GM06990 (cell line): ENCODE data around the gene ZNF573.
"Not testable (repeated sequence)": the region's sequence is repeated elsewhere in the genome, so short reads cannot be mapped to it uniquely, and the experiment has no call there.

Experiments used
- DNase-seq: peaks from one replicate; pipeline ENCODE4 v3.0.0-alpha.2; 2011; ENCODE audit not compliant: insufficient read length; ENCODE audit errors: extremely low read depth
- H3K27me3 ChIP-seq: replicated peaks from 2 replicates; pipeline ENCODE4 v1.6.0; 2011; ENCODE audit warnings: low read length; ENCODE audit not compliant: control insufficient read depth, insufficient read depth
- H3K36me3 ChIP-seq: 2 replicates; pipeline ENCODE4 v1.5.1; 2011; ENCODE audit warnings: low read length; ENCODE audit not compliant: control insufficient read depth, insufficient read depth
- H3K4me3 ChIP-seq: replicated peaks from 2 replicates; pipeline ENCODE4 v1.5.1; 2011; ENCODE audit warnings: low read depth, mild to moderate bottlenecking, control low read depth, low read length
- TF ChIP-seq, protein P1 (sequence below): IDR thresholded peaks from 2 replicates; pipeline ENCODE4 v1.5.1; 2011; ENCODE audit warnings: low read length, control low read depth, mild to moderate bottlenecking, inconsistent platforms; ENCODE audit not compliant: insufficient read depth, poor library complexity, severe bottlenecking

The ZNF573 gene

DNA sequence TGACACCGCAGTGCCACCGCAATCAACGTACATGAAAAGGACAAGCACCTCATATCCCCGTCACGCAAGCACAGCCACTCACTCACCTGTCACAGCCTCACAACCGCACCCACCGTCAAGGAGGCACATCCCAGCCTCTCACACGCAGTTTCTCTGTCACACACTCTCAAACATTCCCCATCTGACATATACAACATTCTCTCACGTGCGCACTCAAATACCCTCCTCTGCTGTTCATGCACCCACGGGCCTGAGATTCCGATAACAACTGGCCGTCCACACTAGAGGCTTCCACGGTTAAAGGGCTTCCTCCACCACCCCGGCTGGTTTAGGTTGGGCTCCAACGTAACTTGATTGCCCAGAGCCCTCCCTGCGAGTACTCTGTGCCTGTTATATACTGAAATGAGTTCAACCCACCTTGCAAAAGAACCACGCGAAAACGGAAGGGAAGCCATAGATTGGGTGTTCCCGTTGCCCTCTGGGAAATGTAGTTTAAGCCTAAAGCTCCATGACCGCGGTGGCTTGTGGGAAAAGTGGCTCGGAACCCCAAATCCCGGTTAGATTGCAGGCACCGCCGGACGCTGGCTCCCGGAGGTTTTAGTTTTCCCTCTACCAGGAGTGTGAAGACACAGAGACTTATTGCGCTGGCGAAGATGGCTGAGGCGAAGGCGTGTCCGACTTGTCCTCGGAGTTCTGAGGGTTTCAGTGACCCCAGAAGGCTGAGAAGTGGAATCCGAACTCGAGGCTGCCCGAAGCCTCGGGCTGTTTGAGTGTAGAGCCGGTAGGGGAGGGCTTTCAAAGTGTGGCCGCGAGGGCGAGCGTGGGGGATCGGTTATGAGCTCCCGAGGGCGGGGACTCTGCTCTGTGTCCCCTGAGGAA lies at the start of gene ZNF573:
ZNF573 (minus strand) TSS at position 460 of the 879 bp plus-strand sequence. CDS start 5,857 bp downstream, outside the sequence.
- H3K27me3 ChIP-seq = no peaks in the 10 kb centered on the region
- peak within 1 kb of the TSS; percentile 95 for H3K4me3 ChIP-seq
- TF ChIP-seq, protein P1, sequence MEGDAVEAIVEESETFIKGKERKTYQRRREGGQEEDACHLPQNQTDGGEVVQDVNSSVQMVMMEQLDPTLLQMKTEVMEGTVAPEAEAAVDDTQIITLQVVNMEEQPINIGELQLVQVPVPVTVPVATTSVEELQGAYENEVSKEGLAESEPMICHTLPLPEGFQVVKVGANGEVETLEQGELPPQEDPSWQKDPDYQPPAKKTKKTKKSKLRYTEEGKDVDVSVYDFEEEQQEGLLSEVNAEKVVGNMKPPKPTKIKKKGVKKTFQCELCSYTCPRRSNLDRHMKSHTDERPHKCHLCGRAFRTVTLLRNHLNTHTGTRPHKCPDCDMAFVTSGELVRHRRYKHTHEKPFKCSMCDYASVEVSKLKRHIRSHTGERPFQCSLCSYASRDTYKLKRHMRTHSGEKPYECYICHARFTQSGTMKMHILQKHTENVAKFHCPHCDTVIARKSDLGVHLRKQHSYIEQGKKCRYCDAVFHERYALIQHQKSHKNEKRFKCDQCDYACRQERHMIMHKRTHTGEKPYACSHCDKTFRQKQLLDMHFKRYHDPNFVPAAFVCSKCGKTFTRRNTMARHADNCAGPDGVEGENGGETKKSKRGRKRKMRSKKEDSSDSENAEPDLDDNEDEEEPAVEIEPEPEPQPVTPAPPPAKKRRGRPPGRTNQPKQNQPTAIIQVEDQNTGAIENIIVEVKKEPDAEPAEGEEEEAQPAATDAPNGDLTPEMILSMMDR = peak; percentile 27
- DNase-seq = peak; percentile 86
- no peaks in the 10 kb centered on the region for H3K36me3 ChIP-seq

DNA sequence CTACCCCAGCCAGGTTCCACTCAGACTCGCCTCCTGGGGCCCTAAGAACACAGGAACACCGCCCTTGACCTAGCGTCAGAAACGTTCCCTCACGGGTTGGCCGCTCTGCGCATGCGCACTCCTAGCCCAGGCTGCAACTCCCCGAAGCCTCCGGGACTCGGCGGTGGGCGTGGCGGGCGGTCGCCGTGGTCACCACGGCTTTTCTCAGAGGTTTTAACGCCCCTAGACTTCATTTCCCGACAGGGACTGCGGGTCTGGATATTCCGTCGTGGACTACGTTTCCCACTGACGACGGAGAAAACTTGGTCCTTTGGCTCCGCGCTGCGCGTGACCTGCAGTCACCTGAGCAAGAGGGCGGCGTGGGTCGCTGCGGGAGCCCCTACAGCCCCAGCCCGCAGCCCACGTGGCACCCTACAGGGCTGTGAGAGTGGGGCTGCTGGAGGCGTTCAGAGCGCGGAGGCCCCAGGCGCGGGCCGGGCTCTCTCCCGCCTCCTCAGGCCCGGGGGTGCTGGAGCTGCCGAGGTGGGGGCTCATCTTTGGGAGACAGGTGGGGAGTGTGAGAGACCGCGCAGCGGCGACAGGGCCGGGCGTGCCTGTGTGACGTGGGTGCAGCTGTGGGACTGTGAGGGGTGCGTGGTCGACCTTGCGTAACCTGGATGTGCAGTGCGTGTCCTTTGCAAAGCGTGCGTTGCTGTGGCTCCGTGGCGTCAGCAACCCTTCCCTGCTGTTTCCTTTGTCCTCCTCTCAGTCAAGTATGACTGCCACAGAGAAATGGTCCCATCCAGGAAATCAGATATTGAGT lies 38.0 kb upstream of the ZNF573 start:
- Histone ChIP-seq H3K36me3 (no peaks in the 10 kb centered on the region), H3K4me3 (no peak overlapping the region), H3K27me3 (no peaks in the 10 kb centered on the region)
- peak; percentile 20 for DNase-seq
- TF ChIP-seq, protein P1 = no peak

DNA sequence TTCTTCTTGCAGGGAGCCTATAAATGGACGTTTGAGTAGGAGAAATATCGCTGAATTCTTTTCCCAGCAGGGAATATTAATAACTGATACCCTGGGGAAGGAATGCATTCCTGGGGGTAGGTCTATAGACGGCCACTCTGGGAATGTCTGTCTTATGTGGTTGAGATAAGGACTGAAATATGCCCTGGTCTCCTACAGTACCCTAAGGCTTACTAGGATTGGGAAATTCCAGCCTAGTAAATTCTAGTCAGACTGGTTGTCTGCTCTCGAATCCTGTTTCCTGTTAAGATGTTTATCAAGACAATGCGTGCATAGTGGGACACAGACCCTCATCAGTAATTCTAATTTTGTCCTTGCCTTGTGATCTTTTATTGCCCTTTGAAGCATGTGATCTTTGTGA lies 36.2 kb upstream of the ZNF573 start:
- not testable (repeated sequence) for DNase-seq, H3K4me3 ChIP-seq, H3K27me3 ChIP-seq, H3K36me3 ChIP-seq

DNA sequence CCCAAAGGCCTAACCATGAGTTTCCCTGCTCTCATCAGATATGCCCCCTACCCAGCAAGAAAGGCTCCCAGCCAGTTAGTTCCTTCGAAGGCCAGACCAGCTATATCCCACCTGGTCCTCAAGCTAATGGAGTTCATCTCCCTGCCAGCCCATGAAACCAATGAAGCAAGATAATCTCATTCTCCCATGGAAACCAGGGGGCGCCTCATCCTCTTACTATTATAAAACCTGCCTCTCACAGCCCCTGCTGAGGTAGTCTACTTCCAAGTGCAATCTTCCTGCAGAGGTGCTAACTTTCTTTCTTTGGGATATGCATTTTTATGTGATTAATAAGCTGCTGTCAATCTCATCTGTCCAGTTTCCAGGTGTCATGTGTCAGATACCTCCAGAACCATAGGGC lies 34.0 kb upstream of the ZNF573 start:
- H3K27me3 ChIP-seq = no peaks in the 10 kb centered on the region
- DNase-seq = no peak

DNA sequence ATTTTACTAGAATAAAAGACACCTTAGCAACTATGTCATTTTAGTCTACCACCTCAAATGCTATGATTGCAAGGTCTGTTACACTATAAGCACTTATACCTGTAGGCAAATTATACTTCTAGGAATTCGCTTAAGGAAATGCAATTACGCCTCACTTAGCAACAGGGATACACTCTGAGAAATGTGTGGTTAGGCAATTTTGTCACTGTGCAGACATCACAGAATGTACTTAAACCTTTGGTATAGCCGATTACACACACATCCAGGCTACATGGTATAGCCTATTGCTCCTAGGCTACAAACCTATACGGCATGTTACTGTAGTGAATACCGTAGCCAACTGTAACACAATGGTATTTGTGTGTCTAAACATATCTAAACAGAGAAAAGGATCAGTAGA lies 30.0 kb upstream of the ZNF573 start:
- no peaks in the 10 kb centered on the region for H3K27me3 ChIP-seq
- H3K36me3 ChIP-seq = no peaks in the 10 kb centered on the region
- DNase-seq = no peak
- no peak overlapping the region for H3K4me3 ChIP-seq
- TF ChIP-seq, protein P1 = no peak

More for the DNA sequence above, 34.0 kb upstream of the ZNF573 start:
- H3K36me3 ChIP-seq = no peaks in the 10 kb centered on the region
- TF ChIP-seq, protein P1 = no peak
- no peak overlapping the region for H3K4me3 ChIP-seq

DNA sequence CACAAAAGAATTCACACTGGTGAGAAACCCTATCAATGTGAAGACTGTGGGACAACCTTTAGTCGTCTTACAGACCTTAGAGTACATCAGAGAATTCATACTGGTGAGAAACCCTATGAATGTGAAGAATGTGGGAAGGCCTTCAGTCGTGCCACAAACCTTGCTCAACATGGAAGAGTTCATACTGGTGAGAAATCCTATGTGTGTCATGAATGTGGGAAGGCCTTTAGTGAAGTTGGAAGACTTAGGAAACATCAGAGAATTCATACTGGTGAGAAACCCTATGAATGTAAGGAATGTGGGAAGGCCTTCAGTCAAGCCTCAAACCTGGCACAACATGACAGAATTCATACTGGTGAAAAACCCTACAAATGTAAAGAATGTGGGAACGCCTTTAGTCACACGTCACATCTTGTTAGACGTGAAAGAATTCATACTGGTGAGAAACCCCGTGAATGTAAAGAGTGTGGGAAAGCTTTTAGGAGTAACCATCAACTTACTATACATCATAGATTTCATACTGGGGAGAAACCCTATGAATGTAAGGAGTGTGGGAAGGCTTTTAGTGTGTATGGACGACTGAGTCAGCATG lies 24.0 kb upstream of the ZNF573 start:
- TF ChIP-seq, protein P1 = no peak
- Histone ChIP-seq H3K4me3 (no peak overlapping the region), H3K36me3 (no peaks in the 10 kb centered on the region), H3K27me3 (no peaks in the 10 kb centered on the region)
- no peak for DNase-seq
